ENCODE results near the gene TFRC.
"Not testable (repeated sequence)": the region's sequence is repeated elsewhere in the genome, so short reads cannot be mapped to it uniquely, and the experiment has no call there.

Gene TFRC

GRCh38 chr3:196047391-196048030 lies 34.4 kb downstream of the TFRC start:
- DNase-seq = no peak

- DNase-seq = no peak
These were observed 37.4 kb downstream of the TFRC start for GRCh38 chr3:196044513-196044912.

GRCh38 chr3:196042673-196043072 lies 39.2 kb downstream of the TFRC start:
- no peak for DNase-seq

DNA sequence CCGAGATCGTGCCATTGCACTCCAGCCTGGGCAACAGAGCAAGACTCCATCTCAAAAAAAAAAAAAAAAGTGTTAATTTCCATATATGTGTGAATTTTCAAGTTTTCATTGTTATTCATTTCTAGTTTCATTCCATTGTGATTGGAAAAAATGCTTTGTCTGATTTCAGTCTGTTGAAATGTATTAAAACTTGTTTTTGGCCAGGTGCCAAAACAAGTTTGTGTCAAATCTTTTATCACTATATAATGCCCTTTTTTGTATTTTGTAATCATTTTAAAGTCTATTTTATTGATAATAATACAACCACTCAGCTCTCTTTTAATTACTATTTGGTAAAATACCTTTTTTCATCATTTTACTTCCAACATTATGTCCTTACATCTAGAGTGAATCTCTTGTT lies 42.5 kb downstream of the TFRC start:
- no peak for DNase-seq

DNA sequence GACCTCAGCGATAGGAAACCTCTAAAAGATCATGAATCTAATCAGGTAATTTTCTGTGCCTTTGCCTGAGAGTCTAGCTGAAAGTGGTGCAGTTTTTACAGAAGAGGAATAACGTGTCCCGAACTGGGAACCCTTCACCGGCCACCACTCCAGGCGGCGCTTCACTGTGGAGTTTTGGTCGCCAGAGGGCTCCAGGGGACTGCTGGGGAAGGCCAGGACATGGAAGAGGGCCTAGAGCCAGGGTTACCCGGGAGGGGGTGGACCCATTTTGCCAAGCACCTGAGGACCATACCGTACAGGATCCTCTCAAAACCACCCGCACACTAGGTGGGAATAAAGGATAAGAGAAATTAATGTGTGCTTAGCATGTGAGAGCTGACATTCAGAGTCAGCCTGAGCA lies 55.8 kb downstream of the TFRC start:
- not testable (repeated sequence) for DNase-seq

GRCh38 chr3:196024968-196025367 lies 56.9 kb downstream of the TFRC start:
- no peak for DNase-seq

GRCh38 chr3:196023947-196024346 lies 57.9 kb downstream of the TFRC start:
- DNase-seq = no peak

DNA sequence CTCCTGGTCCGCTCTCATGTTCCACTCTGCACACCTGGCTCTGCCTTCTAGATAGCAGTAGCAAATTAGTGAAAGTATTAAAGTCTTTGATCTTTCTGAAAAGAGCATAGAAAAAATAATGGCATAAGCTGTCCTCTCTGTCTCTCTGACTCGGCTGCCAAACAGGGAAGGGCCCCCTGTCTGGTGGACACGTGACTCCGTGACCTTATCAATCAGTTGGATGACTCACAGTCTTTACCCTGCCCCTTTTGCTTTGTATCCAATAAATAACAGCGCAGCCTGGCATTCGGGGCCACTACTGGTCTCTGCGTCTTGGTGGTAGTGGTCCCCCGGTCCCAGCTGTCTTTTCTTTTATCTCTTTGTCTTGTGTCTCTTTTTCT lies 59.4 kb downstream of the TFRC start:
- not testable (repeated sequence) for DNase-seq

GRCh38 chr3:196020373-196020772 lies 61.5 kb downstream of the TFRC start:
- no peak for DNase-seq

GRCh38 chr3:196019576-196019975 lies 62.3 kb downstream of the TFRC start:
- DNase-seq = not testable (repeated sequence)

DNA sequence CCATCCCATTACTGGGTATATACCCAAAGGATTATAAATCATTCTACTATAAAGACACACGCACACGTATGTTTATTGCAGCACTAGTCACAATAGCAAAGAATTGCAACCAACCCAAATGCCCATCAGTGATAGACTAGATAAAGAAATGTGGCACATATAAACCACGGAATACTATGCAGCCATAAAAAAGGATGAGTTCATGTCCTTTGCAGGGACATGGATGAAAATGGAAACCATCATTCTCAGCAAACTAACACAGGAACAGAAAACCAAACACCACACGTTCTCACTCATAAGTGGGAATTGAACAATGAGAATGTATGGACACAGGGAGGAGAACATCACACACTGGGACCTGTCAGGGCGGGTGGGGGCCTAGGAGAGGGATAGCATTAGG lies 63.7 kb downstream of the TFRC start:
- not testable (repeated sequence) for DNase-seq

GRCh38 chr3:196016485-196016884 lies 65.4 kb downstream of the TFRC start:
- DNase-seq = no peak

DNA sequence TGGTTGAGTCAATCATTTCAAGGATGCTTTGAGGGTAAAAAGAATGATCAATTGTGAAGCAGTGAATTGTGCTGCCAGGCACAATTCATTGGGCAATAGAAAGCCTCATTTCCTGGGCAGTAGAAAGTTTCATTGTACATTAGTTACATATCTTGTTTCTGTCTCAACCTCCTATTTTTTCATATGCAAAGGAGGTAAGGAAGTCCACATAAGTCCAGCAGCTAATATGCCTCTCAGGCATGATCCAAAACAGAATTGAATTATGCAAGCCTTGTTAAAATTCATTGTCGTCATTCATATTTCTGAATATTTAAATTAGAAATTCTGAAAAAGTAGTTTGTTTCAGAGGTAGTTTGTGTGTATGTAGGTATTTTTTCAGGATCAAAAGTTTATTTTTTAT lies 65.8 kb downstream of the TFRC start:
- DNase-seq = no peak

DNA sequence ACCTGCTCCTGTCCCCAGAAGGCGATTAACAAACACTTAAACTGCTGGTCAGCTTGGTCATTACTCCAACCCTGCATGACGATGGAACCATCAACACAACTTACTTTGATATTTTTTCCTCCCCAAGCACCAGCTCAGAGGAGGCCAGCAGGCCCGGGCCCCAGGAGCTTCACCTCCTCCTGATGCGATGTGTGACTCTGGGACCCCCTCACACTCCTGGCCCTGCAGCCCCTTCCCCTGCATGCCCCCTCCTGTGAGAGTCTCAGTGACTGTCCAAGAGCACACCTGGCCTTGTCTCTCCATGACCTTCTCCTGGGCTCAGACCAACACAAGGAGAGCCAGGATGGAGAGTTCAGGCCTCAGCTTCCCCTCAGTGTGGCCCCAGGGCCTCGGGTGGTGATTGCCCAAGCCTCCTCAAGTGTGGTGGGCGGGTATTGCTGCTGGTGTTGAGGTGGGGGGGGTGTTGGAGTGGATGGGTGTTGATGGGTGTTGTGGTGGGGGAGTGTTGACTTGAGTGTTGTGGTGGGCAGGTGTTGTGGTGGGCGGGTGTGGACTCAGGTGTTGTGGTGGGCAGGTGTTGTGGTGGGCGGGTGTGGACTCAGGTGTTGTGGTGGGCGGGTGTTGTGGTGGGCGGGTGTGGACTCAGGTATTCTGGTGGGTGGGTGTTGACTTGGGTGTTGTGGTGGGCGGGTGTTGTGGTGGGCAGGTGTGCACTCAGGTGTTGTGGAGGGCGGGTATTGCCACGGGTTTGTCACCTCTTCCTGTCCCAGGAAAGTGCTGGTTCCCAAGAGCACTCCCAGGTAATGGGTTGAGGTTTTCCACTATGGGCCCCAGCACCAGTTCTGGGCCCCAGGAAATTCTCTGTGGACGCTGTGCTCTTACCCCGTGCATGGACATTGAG lies 68.1 kb downstream of the TFRC start:
- DNase-seq = no peak

GRCh38 chr3:196012941-196013476 lies 68.9 kb downstream of the TFRC start:
- no peak for DNase-seq

GRCh38 chr3:196012481-196012880 lies 69.4 kb downstream of the TFRC start:
- no peak for DNase-seq

GRCh38 chr3:196009456-196009855 lies 72.4 kb downstream of the TFRC start:
- no peak for DNase-seq

GRCh38 chr3:196008929-196009328 lies 73.0 kb downstream of the TFRC start:
- DNase-seq = no peak

GRCh38 chr3:196008387-196008786 lies 73.5 kb downstream of the TFRC start:
- no peak for DNase-seq

DNA sequence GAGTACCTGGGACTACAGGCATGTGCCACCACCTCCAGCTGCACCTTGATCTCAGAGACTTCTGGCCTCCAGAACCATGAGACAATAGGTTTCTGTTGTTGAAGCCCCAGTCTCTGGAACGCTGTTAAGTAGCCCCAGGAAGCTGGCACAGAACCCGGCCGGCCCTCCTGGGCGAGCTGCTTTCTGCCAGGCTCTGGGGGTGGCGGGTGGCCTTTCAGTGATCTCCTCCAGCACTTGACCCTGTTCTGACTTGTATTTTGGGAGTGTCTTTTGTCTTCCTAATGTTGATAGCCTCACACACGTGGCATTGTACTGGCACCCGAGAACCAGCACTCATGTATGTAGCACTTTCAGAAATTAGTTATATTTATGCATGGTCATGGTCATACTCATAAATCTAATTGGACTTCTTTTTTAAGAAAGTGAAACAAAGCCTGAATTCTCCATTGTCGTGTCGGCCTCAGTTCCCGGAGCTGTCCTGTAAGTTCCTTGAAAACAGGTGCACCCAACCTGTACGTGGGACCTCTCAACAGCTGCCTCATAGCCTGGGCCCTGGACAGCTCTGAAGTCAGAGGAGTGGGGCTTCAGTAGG lies 74.0 kb downstream of the TFRC start:
- DNase-seq = no peak

GRCh38 chr3:196005338-196005737 lies 76.6 kb downstream of the TFRC start:
- DNase-seq = not testable (repeated sequence)

DNA sequence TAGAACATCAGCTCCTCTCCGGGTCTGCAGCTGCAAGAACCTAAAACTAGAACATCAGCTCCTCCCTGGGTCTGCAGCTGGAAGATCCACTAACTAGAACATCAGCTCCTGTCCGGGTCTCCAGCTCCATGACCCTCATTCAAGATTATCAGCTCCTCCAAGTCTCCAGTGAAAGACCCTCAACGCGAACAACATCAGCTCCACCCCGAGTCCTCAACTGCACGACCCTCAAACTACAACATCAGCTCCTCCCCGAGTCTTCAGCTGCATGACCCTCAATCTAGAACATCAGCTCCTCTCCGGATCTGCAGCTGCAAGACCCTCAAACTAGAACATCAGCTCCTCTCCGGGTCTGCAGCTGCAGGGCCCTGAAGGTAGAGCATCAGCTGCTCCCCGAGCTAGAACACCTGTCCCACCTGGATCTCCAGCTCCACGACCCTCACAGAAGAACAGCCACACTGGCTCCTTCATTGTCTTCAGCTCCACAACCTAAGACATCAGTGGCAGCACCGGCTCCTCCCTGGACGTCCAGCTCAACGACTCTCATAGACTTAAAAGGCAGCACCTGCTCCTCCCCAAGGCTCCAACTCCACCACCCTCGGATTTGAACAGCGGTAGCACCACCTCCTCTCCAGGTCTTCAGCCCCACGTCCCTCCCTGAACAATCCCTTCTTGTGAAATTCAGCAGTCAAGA lies 77.4 kb downstream of the TFRC start:
- not testable (repeated sequence) for DNase-seq

DNA sequence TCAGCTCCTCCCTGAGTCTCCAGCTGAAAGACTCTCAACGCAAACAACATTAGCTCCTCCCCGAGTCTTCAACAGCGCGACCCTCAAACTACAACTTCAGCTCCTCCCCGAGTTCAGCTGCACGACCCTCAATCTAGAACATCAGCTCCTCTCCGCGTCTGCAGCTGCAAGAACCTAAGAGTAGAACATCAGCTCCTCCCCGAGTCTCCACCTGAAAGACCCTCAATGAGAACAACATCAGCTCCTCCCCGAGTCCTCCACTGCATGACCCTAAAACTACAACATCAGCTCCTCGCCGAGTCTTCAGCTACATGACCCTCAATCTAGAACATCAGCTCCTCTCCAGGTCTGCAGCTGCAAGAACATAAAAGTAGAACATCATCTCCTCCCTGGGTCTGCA lies 78.3 kb downstream of the TFRC start:
- DNase-seq = no peak
